Measurements from ENCODE around the gene FNDC3B. TPM values are rescaled to one million over a fixed set of nuclear protein-coding genes. Genes with fewer than 3 reads are reported as not detected.

Gene FNDC3B
- total RNA-seq, 2 experiments from 2014 or later: 14.4 to 17.8 TPM

- DNase-seq: no peak
- Mint-ChIP-seq H3K27me3 (no peaks in the 10 kb centered on the region), H3K4me1 (ENCODE audit: low read depth) (peaks cover 19% of the 10 kb centered on the region), H3K9me3 (peaks cover 4% of the 10 kb centered on the region), H3K36me3 (no peaks in the 10 kb centered on the region), H3K4me3 (no peak overlapping the region), H3K27ac (no peak overlapping the region)
- intact Hi-C loops (cut with micrococcal nuclease): no loop called here
- ChIA-PET POLR2A (no interaction called here), CTCF (interaction anchor here (0.6 to 1.3 kb wide), 3 partner anchors 9 to 371 kb away, joined by 3 to 4 read pairs (median 3); no protein-coding TSS in a partner anchor)
Observed at GRCh38 chr3:172177803-172178316, 138.5 kb downstream of the FNDC3B start.

- no peaks in the 10 kb centered on the region for H3K27me3 Mint-ChIP-seq
- DNase-seq: no peak
- peaks cover 16% of the 10 kb centered on the region for H3K4me1 Mint-ChIP-seq (ENCODE audit: low read depth)
- intact Hi-C loops (cut with micrococcal nuclease): no loop called here
- CTCF ChIA-PET: no interaction called here
- H3K27ac Mint-ChIP-seq: no peak overlapping the region
- H3K36me3 Mint-ChIP-seq: no peaks in the 10 kb centered on the region
- POLR2A ChIA-PET: no interaction called here
- no peak overlapping the region for H3K4me3 Mint-ChIP-seq
- no peaks in the 10 kb centered on the region for H3K9me3 Mint-ChIP-seq
Observed at GRCh38 chr3:172179680-172180399, 140.5 kb downstream of the FNDC3B start.

- Mint-ChIP-seq H3K27me3 (no peaks in the 10 kb centered on the region), H3K9me3 (no peaks in the 10 kb centered on the region), H3K36me3 (no peaks in the 10 kb centered on the region), H3K4me3 (no peak overlapping the region), H3K4me1 (ENCODE audit: low read depth) (peaks cover 12% of the 10 kb centered on the region), H3K27ac (no peak overlapping the region)
- no peak for DNase-seq
- intact Hi-C loops (cut with micrococcal nuclease): no loop called here
- POLR2A ChIA-PET: no interaction called here
- CTCF ChIA-PET: no interaction called here
Observed at GRCh38 chr3:172180473-172180872, 141.1 kb downstream of the FNDC3B start.

DNA sequence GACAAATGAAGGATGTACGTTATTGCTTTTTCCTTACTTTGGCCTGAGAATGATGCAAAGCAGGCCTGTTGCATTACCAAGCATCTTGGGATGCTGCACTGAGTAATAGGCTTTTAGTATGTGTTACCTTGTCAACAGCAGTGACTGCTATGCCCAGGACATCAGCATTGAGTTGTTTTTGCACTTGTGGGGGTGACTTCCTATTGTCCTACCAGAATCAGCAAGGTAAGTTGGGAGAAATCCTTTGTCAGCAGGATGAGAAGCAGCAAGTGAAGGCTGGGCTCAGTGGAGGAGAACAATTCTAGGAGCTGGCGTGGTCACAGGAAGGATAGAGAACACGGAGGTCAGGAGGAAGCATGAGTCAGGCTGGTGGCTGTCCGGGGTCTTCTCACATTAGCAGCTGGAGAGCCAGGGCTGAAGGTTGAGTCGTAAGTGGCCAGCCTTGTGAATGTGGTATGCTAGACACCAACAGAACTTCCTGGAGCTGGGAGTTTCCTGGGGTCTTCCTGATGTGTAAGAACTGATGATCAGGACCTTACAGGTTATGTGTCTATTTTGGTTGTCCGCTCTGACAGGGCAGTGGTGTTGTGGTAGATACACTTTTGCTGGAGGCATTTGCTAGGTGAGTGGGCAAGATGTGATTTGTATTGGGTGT is 142.7 kb downstream of the FNDC3B start:
- intact Hi-C loops (cut with micrococcal nuclease): no loop called here
- no peaks in the 10 kb centered on the region for H3K36me3 Mint-ChIP-seq
- ChIA-PET POLR2A (no interaction called here), CTCF (no interaction called here)
- DNase-seq: no peak
- H3K9me3 Mint-ChIP-seq: no peaks in the 10 kb centered on the region
- no peak overlapping the region for H3K4me3 Mint-ChIP-seq
- H3K4me1 Mint-ChIP-seq (ENCODE audit: low read depth): peaks cover 12% of the 10 kb centered on the region
- H3K27me3 Mint-ChIP-seq: no peaks in the 10 kb centered on the region
- H3K27ac Mint-ChIP-seq: no peak overlapping the region

DNA sequence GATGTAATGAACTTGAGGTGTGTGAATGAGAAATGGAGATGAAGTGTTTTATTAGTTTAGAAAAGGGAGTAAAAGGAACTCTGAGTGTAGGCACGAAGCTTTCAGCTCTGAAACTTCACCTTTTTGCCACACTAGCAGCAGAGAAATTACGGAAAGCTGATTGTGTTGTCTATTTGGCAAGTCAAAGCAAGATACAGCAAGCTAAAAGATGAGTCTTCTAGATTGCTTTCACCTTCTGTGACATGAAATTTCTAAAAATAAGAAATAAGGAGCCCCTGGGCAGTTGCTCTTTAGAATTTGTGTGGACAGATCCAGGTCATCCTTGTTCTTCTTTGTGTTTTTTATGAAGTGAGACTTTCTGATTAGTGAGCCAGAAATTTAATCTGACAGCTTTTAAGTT is 143.4 kb downstream of the FNDC3B start:
- no peaks in the 10 kb centered on the region for H3K27me3 Mint-ChIP-seq
- ChIA-PET POLR2A (no interaction called here), CTCF (interaction anchor here (0.6 kb wide), 1 partner anchor 70 kb away, joined by 3 read pairs; no protein-coding TSS in a partner anchor)
- intact Hi-C loops (cut with micrococcal nuclease): no loop called here
- H3K4me3 Mint-ChIP-seq: no peak overlapping the region
- H3K36me3 Mint-ChIP-seq: no peaks in the 10 kb centered on the region
- no peak for DNase-seq
- peaks cover 12% of the 10 kb centered on the region for H3K4me1 Mint-ChIP-seq (ENCODE audit: low read depth)
- no peaks in the 10 kb centered on the region for H3K9me3 Mint-ChIP-seq
- no peak overlapping the region for H3K27ac Mint-ChIP-seq

GRCh38 chr3:172184106-172184822 is 144.9 kb downstream of the FNDC3B start:
- intact Hi-C loops (cut with micrococcal nuclease): no loop called here
- Mint-ChIP-seq H3K4me3 (no peak overlapping the region), H3K9me3 (no peaks in the 10 kb centered on the region), H3K27ac (no peak overlapping the region), H3K36me3 (peaks cover 2% of the 10 kb centered on the region), H3K27me3 (no peaks in the 10 kb centered on the region), H3K4me1 (ENCODE audit: low read depth) (peaks cover 12% of the 10 kb centered on the region)
- ChIA-PET CTCF (no interaction called here), POLR2A (no interaction called here)
- no peak for DNase-seq

DNA sequence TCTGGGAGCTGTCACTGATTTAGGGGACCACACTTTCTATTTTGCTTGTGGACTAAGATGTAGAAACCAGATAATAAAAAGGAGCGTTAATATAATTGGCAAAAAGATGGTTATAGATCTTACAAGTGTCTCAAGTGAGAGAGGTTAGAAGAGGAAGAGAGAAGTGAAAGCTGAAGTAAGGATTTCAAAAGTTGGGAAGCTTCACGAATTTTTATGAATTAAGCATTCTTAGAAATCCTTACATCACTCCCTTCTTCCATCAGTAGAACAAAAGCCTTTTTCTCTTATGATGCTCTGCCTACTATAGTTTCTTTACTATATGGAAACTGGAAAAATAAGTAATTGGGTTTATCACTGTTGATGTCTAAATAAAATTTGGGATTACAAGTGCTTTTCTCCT is 146.5 kb downstream of the FNDC3B start:
- Mint-ChIP-seq H3K27ac (no peak overlapping the region), H3K4me3 (no peak overlapping the region), H3K9me3 (no peaks in the 10 kb centered on the region), H3K4me1 (ENCODE audit: low read depth) (peaks cover 12% of the 10 kb centered on the region), H3K36me3 (peaks cover 2% of the 10 kb centered on the region), H3K27me3 (no peaks in the 10 kb centered on the region)
- intact Hi-C loops (cut with micrococcal nuclease): no loop called here
- POLR2A ChIA-PET: no interaction called here
- DNase-seq: no peak
- CTCF ChIA-PET: interaction anchor here (1.7 kb wide), 1 partner anchor 147 kb away, joined by 5 read pairs; no protein-coding TSS in a partner anchor

DNA sequence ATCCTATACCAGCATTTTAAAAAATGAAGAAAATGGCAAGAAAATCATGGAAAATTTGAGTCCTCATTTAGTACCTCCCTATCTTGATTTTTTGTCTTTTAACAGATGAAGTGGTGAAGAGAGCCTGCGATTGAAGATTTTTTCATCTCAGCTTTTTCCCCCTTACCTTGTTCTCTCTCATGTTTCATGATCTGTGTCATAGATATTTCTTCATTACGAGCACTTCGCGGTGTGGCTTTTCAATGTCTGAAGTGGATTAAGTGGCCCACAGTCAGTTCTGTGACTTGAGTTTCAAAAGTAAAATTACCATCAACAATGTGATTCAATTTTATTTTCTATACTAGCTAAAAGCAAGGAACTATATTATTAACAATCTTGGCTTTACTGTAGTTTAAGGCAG is 147.2 kb downstream of the FNDC3B start:
- Mint-ChIP-seq H3K27ac (no peak overlapping the region), H3K9me3 (no peaks in the 10 kb centered on the region)

DNA sequence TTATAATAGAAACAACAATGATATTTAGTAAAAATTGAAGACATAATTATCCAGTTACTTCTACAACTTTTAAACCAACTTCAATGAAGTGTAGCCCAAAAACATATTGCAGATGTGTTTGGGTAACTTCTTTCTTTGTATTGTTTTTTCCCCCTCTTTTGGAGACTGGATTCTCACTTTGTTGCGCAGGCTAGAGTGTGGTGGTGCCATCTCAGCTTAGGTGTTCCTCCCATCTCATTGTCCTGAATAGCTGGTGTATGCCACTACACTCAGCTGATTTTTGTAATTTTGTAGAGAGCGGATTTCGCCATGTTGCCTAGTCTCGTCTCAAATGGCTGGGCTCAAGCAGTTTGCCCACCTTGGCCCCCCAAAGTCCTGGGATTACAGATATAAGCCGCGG is 148.1 kb downstream of the FNDC3B start:
- ChIA-PET CTCF (no interaction called here), POLR2A (no interaction called here)
- H3K4me1 Mint-ChIP-seq (ENCODE audit: low read depth): peaks cover 6% of the 10 kb centered on the region
- no peak for DNase-seq
- no peak overlapping the region for H3K27ac Mint-ChIP-seq
- intact Hi-C loops (cut with micrococcal nuclease): no loop called here
- H3K36me3 Mint-ChIP-seq: peaks cover 2% of the 10 kb centered on the region
- no peak overlapping the region for H3K4me3 Mint-ChIP-seq
- no peaks in the 10 kb centered on the region for H3K9me3 Mint-ChIP-seq
- no peaks in the 10 kb centered on the region for H3K27me3 Mint-ChIP-seq

More for the DNA sequence above, 147.2 kb downstream of the FNDC3B start:
- H3K36me3 Mint-ChIP-seq: peaks cover 2% of the 10 kb centered on the region
- POLR2A ChIA-PET: no interaction called here
- CTCF ChIA-PET: interaction anchor here (1.7 kb wide), 1 partner anchor 146 kb away, joined by 5 read pairs; no protein-coding TSS in a partner anchor
- peaks cover 12% of the 10 kb centered on the region for H3K4me1 Mint-ChIP-seq (ENCODE audit: low read depth)
- intact Hi-C loops (cut with micrococcal nuclease): no loop called here
- no peak for DNase-seq
- no peak overlapping the region for H3K4me3 Mint-ChIP-seq
- no peaks in the 10 kb centered on the region for H3K27me3 Mint-ChIP-seq

GRCh38 chr3:172188511-172188910 is 149.1 kb downstream of the FNDC3B start:
- DNase-seq: no peak
- peaks cover 6% of the 10 kb centered on the region for H3K4me1 Mint-ChIP-seq (ENCODE audit: low read depth)
- peaks cover 2% of the 10 kb centered on the region for H3K36me3 Mint-ChIP-seq
- H3K4me3 Mint-ChIP-seq: no peak overlapping the region
- H3K27me3 Mint-ChIP-seq: no peaks in the 10 kb centered on the region
- H3K27ac Mint-ChIP-seq: no peak overlapping the region
- H3K9me3 Mint-ChIP-seq: no peaks in the 10 kb centered on the region
- intact Hi-C loops (cut with micrococcal nuclease): no loop called here
- ChIA-PET CTCF (no interaction called here), POLR2A (no interaction called here)

GRCh38 chr3:172189213-172189612 is 149.8 kb downstream of the FNDC3B start:
- POLR2A ChIA-PET: no interaction called here
- H3K4me1 Mint-ChIP-seq (ENCODE audit: low read depth): peaks cover 4% of the 10 kb centered on the region
- intact Hi-C loops (cut with micrococcal nuclease): no loop called here
- H3K27me3 Mint-ChIP-seq: no peaks in the 10 kb centered on the region
- DNase-seq: no peak
- no peak overlapping the region for H3K4me3 Mint-ChIP-seq
- CTCF ChIA-PET: interaction anchor here (0.9 kb wide), 1 partner anchor 48 kb away, joined by 3 read pairs; no protein-coding TSS in a partner anchor
- peaks cover 2% of the 10 kb centered on the region for H3K36me3 Mint-ChIP-seq
- no peaks in the 10 kb centered on the region for H3K9me3 Mint-ChIP-seq
- H3K27ac Mint-ChIP-seq: no peak overlapping the region

GRCh38 chr3:172189987-172190603 is 150.7 kb downstream of the FNDC3B start:
- no peak for DNase-seq
- Mint-ChIP-seq H3K4me1 (ENCODE audit: low read depth) (peaks cover 6% of the 10 kb centered on the region), H3K36me3 (peaks cover 2% of the 10 kb centered on the region), H3K9me3 (no peaks in the 10 kb centered on the region), H3K27me3 (no peaks in the 10 kb centered on the region), H3K27ac (no peak overlapping the region), H3K4me3 (no peak overlapping the region)
- CTCF ChIA-PET: no interaction called here
- POLR2A ChIA-PET: no interaction called here
- intact Hi-C loops (cut with micrococcal nuclease): no loop called here

Data from activated CD4-positive, alpha-beta memory T cell treated with anti-CD3 and anti-CD28 coated beads for 36 hours (primary cell).